Effector CD8-positive, alpha-beta T cell (primary cell): ENCODE data around the gene ARL5C.
"Not testable (repeated sequence)": the region's sequence is repeated elsewhere in the genome, so short reads cannot be mapped to it uniquely, and the experiment has no call there.

Experiments
- DNase-seq: peaks from one replicate; lab custom pipeline; 2025; lab: John Stamatoyannopoulos, UW

The ARL5C gene

DNA sequence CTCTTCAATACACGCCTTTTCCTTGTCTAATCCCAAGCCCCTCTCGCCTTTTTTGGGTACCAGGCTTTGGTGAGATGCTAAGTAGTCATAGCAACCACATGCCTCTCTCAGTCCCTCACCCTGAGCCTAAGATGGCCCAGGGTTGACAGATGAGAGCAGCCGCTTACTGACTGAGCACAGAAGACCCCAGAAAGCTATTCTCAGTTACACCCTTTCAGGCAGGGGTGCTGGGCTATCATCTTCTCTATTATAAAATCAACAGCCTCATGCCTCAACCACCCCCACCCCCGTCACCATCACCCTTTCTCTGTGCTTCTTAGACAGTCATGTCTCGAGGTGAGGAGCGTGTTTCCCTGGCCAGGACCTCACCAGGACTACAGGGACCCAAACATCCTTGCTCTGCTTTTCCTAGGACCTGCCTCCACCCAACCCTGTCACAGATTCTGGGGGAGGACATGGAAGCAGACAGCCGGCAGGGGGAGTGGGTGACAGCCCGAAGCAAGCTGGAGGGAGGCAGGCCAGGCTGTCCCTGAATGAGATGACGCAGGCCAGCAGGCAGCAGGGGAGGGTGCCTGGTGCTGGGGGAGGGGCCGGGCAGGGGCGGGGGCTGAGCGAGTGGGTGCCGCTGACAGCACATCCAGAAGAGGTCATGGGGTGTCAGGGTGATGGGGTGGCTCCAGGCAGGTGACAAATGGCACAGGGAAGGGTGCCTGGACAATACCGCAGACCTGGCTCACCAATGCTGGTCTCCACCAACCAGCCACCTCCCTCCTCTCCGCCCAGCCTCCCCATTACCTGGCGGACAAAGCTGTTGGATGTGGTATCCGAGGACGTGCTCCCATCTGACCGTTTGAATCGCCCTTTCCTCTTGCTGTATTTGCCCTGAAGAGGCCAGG lies 28.4 kb upstream of the ARL5C start:
- DNase-seq: no peak

DNA sequence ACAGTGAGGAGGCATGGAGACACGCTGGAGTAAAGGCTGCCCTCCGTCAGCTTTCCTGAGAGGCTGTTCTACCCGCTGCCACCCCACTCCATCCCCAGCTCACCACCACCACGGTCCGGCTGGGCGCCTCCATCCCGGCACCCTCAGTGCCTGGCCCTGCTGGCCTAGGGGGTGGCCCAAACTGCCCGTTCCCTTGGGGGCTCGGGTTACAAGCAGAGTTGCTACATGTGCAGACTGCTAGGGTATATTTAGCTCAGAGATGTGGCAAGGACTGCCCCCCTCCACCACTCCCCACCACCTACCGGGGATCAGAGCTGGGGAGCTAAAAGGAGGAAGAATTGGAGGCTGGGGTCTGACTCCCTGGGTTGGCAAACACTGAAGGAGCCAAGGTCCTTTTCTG lies 27.4 kb upstream of the ARL5C start:
- no peak for DNase-seq

- no peak for DNase-seq
Measured at GRCh38 chr17:39192901-39193300, 26.9 kb upstream of the ARL5C start.

DNA sequence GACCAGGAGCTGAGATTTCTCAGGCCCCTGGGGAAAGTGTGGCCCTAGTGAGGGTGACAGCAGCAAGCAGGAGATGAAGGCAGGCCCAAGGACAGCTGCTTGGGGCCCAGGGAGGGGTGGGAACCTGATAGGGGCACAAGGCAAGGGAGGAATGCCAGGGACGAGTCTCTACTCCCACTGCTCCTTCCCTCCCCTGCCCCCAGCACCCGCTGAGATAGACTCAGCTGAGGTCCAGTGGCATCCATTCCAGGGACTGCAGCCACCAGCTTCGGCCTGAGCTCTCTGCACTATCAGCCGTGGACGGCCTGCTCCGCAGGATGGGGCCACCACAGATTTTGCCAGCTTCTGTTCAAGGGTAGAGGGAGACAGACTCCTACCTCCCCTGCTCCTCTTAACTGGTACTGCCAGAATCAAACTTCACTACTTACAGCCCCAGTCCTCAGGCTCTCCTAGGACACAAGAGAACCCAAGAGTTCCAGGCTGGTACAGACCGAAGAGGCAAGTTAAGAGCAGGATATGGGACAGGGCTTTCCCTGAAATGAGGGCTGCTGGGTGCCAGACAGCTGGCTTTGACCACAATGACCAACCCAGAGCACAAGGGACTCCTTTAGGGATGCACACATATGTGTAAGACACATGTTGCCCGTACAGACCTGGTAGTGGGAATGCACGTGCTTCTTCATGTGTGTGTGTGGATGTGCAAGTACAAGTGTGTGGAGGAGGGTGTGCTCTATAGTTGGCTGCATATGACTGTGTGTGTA lies 26.0 kb upstream of the ARL5C start:
- DNase-seq: no peak

DNA sequence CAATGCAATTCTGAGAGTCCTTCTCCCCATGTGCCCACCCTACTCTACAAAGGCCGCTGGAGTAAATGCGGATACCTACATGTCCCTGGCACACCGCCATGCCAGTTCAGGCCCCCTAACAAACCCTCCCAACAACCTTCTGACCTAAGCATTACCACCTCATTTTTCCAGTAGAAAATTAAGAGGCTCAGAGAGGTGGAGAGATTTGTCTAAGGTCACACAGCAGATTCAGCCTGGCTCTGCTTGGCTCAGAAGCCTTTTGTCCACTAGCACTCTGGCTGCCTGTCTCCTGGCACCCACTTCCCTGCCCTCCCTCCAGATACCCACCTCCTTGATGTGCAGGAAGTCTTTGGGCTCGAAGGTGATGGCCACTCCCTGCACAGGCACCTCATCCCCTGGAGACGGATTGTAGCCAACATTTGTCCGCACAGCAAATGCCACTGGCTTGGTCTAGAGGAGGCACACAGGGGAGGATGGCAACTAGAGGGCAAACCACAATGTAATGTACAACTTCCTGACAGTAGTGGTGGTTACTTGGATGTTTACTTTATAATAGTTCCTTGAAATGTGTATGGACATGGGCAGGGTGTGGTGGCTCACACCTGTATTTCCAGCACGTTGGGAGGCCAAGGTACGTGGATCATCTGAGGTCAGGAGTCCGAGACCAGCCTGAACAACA lies 21.3 kb upstream of the ARL5C start:
- no peak for DNase-seq

DNA sequence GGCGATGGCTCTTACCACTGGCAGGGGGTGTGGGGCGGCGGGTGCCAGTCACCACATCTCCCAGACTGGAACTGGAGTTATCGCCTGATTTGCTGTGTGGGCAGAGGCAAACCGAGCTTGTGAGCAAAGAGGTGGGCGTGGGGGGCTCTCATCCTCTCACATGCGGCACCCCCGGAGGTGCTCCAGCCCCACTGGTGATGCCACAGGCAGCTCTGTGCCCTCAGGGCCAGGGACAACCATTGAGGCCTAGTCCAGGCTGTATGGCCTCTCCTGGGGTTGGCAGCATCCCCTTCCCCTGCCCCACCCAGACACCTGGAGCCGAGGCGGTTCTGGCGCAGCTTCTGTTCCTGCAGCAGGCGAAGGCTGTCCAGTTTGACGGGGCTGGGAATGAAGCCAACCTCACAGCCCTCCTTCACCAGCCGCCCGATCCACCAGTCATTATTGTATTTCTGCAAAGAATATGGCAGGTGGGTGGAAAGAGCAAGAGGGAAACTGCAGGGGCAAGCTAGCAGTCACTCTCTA lies 20.6 kb upstream of the ARL5C start:
- DNase-seq: no peak

DNA sequence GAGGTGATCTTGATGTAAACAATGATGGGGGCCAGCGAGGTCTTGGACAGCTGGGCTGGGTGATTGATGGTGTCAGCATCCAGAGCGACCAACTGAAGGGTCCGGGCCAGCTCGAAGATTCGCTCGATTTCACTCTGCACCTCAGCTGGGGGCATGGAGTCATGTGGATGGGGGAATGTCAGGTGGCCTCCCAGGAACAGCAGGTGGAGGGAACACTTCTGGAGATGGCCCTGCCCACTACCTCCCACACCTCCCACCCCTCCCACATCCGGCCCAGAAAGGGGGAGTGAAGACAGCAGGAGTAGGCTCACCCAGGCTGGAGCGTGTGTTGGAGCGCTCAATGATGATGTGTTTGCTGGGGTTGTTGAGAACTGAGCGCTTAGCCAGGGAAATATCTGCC lies 17.8 kb upstream of the ARL5C start:
- no peak for DNase-seq

- no peak for DNase-seq
Measured at GRCh38 chr17:39183045-39183444, 17.1 kb upstream of the ARL5C start.

DNA sequence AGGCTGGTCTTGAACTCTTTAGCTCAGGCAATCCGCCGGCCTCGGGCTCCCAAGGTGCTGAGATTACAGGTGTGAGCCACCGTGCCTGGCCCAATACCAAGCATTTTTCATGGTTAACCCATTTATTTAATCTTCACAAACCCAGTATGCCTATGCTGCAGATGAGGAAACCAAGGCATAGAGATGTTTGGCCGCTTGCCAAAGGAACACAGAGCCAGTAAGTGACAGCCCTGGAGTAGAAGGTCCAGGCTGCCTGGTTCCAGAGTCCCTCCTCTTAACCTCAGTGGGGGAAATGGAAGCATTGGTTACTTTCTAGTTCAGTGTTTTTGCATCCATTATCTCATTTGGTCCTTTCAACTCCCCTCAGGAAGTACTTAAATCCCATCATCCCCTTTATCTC lies 15.3 kb upstream of the ARL5C start:
- DNase-seq: no peak

DNA sequence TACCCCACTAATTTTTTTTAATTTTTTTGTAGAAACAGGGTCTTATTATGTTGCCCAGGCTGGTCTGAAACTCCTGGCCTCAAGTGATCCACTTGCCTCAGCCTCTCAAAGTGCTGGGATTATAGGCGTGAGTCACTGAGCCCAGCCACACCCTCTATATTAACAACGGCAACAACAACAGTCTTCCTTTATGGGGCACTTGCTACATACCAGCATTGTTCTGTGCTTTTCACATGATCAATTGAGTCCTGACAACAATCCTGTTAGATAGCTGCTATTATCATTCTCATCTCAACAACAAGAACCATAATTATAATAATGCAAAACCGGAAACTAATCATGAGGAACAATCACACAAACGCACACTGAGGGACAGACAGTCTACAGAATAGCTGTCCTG lies 12.6 kb upstream of the ARL5C start:
- DNase-seq: no peak

DNA sequence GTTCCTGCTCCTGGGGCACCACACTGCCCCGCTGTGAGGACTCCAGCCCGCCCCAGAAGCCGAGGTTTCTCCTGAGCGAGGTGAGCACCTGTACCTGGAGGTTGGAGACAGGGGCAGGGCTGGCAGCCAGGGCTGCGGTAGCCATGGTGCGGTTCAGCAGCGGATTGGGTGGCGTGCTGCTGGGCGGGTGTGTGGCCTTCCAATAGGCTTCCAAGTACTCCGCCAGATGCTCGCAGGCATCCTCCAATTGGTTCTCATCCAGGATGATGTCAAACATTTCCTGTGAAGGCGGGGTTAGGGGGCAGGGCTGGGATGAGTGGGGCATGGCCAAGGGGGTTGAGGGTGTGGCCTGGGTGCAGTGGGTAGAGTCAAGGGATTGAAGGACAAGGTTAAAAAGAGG lies 11.3 kb upstream of the ARL5C start:
- no peak for DNase-seq

DNA sequence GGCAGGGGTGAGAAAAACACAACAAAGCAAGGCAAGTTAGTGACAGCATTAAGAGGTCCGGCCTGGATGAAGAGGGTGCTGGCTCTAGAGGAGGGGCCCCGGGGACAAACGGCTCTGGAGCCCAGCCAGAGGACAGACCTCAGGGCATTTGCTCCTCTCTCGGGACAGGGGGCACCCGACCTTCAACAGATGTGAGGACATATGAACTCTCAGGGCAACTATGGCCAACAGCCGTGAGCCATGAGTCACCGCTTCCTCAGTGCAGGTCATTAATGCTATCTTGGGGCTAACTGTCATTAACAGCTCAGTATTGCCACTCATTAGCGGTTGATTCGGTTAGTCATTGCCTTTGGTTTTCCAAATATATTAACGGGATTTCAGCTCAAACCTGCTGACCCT lies 9.7 kb upstream of the ARL5C start:
- DNase-seq: no peak

DNA sequence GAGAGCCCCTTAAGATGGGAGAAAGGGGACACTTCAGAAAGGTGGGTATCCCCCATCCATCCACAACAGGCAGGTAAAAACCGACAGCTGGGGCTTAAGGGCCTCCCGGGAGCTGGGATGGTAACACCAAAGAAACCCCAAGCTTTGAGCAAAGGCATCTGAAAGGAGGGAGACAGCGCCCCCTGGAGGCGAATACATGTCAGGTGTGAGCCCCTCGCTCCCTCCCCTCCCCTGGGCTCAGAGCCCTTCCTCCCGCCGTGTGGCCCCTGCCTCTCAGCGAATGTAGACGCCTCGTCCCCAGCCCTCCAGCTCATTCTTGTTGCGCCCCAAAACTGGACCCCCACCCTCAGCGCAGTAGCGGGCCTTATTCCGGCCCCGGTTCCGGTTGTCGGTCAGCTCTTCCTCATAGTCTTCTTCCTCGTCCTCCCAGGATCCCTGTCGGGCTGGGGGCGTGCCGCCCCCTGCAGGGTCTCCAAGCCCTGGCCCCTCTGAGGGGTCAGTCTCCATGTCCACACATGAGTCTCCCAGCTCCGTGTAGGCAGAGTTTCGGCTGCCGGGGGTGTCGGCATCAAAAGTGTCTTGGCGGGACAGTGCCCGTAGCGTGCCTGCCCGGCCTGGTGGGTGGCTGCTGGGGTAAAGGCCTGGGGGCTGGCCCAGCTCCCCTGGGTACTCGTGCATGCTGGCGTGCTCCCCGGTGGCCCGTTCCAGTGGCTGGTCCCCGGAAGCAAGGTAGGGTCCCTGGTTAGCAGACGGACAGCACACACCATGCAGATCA lies 9.1 kb upstream of the ARL5C start:
- DNase-seq: peak; percentile 74

- no peak for DNase-seq
Measured at GRCh38 chr17:39173526-39174274, 7.7 kb upstream of the ARL5C start.

- no peak for DNase-seq
Measured at GRCh38 chr17:39173080-39173479, 7.1 kb upstream of the ARL5C start.

DNA sequence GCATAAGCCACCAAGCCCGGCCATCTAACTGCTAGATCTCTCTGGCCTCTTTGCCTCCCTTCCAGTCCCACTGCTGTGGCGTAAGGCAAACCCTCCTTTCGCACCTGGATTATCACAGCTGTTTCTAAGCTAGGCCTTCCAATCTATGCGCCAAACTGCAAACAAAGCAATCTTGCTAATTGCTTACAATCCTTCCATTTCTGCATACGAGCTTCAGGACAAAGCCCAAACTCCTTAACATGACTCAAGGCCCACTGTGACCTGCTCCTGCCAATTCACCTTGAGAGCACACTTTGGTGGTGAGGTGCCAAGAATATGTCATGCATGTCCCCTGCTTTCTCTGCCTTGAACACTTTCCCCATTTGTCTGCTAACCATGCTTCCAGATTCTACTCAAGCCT lies 6.0 kb upstream of the ARL5C start:
- no peak for DNase-seq

GRCh38 chr17:39170558-39170957 lies 4.6 kb upstream of the ARL5C start:
- DNase-seq: no peak

DNA sequence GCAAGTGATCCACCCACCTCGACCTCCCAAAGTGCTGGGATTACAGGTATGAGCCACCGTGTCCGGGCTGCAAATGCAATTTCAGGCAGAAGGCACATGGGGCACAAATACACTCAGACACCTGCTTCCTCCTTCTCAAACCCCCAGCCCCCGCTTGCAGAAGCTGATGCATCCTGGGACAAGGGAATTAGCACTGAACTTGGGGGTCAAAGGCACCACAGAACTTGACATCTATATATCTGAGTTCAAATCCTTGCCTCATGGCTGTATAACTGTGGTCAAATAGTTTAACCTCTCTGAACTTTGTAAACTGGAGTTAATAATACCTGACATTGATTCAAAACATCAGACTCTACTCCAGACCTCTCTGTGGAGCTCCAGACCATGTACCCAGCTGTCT lies 4.1 kb upstream of the ARL5C start:
- no peak for DNase-seq

- DNase-seq: no peak
Measured at GRCh38 chr17:39169518-39169917, 3.6 kb upstream of the ARL5C start.

DNA sequence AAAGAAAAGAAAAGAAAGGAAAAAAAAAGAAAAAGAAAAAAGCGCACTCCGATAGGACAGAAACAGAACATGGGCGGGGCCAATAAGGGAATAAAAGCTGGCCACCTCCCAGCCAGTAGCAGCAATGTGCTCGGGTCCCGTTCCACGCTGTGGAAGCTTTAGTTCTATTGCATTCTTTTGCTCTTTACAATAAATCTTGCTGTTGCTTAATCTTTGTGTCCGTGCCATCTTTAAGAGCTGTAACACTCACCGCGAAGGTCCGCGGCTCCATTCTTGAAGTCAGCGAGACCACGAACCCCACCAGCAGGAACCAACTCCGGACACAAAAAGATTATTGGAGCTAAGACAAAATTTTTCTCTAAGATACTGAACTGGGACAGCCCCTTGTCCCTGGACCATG lies 3.1 kb upstream of the ARL5C start:
- no peak for DNase-seq

DNA sequence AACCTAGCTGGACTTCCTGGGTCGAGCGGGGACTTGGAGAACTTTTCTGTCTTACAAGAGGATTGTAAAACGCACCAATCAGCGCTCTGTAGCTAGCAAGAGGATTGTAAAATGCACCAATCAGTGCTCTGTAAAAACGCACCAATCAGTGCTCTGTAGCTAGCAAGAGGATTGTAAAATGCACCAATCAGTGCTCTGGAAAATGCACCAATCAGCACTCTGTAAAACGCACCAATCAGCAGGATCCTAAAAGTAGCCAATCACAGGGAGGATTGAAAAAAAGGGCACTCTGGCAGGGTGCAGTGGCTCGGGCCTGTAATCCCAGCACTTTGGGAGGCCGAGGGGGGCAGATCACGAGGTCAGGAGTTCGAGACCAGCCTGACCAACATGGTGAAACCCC lies 2.5 kb upstream of the ARL5C start:
- DNase-seq: not testable (repeated sequence)
